Measurements from ENCODE around the gene ATP2A2.

ATP2A2 gene

DNA sequence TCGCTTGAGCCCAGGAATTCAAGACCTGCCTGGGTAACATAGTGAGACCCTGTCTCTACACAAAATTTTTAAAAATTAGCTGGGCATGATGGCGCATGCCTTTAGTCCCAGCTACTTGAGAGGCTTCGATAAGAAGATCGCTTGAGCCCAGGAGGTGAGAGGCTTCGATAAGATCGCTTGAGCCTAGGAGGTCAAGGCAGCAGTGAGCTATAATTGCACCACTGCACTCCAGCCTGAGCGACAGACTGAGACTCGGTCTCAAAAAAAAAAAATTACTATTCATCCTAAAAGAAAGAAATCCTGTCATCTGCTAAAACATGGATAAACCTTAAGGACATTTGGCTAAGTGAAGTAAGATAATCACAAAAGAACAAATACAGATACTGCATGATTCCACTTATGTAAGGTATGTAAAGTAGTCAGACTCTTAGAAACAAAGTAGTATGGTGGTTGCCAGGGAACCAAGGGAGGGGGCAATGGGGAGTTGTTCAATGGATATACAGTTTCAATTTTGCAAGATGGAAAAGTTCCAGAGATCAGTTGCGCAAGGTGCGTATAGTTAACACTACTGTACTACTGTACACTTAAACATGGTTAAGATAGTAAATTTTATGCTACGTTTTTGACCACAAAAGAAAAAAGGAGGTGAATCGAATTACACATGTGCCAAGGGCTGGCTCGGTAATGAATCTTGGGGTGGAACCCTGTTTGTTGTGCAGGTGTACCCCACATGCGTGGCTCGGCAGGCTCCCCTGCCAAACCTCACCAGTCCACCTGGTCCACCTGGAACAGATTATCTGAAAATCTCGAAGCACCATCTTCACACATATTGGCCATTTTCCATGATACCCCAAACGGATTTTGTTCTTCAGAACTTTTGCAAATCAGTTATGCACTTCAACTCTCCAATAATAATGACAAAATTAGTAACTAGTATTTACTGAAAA is 18.3 kb upstream of the ATP2A2 start:
- FAIRE-seq: no peak

DNA sequence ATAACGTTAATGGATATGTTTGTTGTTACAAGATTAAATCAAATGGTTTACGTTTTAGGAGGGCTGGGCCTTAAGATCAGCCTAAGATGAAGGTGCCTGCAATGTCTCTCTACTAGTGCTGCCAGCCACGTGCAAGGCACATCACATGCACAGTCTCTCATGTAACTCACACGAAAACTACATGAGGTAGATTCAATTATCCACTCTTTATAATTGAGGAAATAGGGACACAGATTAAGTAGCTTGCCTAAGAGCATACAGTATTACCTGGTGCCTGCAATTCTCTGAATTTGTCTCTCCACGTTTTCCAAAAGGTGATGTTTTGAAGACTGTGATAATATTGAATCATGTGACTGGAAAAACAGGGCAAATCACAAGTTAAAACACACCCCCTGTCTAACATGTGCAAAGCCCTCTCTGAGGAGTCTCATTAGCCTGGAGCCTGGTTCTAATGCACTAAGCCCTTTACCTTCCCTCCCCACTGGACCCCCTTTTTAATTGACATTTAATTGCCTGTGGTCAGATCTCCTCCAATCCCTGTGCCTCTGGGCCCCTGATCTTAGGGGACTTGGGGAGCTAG is 14.6 kb upstream of the ATP2A2 start:
- no peak for FAIRE-seq

DNA sequence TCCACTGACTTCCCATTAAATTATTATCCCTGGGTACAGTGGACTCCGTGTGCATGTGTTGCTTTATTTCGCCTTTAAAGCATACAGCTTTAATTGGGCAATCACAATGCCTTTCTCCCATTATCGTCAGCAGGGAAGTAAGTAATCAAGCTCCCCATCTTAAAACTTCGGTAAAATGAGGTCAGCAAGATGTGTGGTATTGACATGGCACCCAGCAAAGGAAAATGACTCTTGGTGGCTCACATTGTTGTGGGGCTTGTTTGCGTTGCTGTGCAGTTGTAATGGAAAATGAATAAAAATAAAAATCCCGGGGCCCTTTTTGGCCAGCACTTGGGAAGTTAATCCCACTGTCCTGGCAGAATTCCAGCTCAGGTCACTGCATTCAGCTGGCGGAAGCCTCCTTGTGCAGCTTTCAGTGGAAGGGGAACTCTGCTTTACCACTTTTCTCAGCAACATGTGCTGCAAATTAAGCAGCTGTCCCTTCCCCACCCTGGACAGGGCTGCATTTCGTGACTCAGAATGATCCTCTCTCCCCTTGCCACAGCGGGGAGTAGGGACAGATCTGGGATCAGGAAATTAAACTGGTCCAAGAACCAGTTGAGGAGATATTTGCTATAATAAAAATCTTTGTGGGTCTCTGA is 13.9 kb upstream of the ATP2A2 start:
- no peak for FAIRE-seq

DNA sequence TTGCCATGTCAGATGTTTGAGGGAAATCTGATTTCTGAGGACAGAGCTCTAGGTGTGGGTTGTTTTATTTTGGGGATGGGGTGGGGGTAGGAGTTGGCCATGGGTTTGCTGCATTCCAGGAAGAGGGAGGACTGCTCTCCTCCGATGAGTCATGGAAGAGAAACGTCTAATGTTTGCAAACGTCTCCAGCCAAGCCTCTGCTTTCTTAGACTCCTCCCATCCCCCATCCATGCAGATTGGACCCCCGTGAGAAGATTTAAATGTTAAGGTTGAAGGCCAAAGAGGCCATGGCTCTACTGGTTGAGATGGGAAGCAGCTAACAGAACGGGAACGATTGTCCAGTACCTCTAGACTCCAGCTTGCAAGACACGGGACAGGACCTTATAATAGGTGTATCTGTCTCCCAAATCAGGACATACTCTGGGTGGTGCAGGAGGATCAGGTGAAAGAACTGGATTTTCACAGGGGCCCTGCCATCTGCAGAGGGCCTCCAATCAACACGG is 11.4 kb upstream of the ATP2A2 start:
- no peak for FAIRE-seq

DNA sequence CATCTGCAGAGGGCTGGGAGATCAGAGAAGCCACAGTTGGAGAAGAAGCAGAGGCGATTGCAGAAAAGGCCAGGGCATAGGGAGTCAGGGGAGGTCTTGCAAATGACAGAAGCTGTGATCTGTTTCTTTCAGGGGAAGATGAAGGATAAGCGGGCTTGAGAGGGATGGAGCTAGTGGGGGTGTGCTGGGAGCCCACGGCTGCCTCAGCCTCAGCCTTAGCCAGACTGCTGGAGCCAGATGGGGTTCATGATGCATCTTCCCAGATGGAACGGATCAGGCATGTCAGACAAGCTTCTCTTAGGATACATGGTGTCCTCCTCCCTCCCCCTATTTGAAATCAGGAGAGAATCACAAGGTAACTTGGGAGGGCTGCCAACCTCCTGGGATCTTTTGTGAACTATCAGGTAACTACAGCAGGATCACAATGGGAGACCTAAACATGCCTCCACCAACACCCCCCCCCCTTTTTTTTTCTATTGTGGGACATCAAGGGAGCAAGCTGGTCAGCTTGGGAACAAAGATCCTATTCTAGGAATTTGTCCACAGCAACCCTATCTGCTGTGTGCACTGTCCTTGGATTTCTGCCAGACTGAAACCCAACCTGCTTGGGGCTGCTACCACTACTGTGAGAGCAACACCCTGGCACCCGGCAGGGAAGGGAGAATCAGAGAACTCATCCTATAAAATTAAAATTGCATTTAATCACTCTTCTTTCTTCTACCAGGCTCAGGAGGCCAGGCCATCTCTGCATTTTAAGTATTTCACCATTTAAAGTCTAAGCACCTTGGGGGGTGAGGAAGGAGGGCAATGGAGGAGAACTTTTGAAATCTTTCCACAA is 10.7 kb upstream of the ATP2A2 start:
- FAIRE-seq: no peak

DNA sequence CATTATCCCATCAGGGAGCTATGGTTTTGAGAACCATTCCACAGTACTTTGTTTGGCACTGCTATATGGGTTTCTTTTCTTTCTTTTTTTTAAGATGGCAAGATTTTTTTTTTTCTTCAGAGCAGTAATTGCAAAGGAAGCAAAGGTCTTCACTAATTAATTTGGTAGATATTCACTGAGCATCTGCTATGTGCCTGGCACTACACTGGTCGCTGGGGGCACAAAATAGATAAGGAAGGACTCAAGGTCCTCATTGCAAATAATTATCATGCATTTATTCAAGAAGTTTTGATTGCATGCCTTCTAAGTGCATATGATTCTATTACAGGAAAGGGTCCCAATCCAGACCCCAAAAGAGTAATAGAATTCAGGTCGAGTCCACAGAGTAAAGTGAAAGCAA is 10.0 kb upstream of the ATP2A2 start:
- no peak for FAIRE-seq

DNA sequence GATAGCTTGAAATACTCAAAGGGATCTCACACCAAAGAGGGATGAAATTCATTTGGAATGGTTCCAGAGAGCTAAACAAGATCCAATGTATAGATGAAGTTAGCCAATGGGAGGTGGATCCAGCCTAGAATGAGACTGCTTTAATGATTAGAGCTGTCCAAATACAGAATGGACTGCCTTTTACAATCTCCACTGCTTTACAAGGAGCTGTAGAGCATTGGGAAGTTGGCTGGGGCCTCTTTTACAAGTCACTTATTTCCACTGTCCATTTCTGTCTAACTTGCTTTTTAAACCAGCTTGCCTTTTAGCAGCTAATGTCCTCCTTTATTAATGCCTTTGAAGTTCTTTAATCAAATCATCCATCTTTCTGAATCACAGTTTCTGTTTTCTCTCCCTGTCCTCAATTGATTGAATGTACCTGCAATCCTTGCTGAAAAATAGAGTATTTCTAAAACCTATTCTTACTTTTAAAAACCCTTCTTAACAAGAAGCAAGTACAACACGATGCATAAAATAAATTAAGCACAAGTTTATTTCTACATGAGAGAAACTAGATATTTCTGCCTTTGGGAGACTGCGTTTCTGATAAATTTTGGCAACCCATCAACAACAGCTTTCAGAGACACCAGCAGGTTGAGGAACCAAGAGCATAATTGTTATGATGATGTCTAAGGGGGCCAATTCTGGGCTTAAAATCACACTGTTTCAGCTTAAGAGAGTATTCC is 3.4 kb upstream of the ATP2A2 start:
- FAIRE-seq: no peak

DNA sequence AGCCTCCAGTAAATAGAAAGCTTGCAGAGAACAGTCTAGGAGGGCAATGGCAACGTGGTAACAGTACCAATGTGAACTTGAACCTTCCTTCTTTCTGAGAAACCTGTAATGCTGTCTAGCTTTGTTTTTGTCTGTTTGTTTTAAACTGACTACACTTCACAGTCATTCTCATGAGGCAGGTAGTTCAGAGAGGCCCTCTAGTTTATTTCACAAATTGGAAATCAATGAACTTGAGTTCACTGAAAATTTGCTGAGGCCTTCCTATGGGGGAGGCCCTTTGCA is 2.9 kb upstream of the ATP2A2 start:
- FAIRE-seq: no peak

DNA sequence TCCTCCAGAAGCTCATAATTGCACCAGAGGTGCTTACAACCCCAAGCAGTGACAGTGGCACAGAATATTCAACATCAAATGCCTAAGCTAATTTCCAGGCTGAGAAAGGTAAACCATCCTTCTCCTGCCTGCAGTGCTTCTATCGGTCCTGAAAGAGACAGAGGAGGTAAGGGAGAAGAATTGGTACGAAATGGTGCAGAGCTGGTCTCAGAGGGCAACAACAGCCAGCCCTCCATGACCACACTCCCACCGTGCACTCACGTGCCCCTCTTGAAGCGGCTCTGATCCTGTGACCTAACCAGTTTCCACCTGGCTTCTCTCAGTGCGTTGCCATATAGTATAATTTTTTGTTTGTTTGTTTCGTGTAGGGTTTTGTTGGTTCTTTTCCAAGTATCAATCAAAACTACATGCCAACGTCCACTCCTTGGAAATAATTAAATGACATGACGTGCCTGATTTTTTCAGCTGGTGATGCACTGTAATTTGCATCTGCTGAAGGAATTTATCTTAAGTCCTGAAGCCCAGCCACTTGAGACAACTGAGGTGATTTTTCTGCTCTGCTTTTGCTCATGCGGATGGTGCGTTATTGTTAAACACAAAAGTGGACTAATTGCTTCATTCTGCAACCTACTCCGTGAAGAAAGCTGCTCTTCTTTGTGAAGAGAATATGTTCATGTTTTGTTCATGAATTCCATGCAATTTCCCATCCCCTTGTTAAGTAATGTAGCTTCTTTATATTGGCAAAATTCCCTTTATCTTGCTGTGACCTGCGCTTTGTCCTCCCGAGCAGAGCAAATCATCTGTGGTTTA is 1.3 kb upstream of the ATP2A2 start:
- FAIRE-seq: no peak

DNA sequence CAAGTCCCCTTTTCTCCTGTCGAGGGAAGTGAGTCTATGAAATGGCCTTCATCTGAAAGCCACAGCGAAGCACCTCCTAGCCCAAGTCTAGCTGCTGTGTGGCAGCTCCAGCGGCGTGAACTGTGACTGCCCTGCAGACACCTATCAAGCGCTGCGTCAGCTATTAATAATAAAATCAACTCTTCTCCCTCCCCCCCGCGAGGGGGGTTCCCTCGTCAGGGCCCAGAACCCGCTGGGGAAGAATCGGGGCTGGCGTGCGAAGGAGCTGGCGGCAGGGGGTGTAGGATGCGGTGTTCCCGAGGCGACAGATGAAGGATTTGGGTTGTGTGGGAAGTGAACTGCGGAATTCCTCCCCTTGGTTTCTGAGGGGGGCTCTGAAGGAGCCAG is 662 bp upstream of the ATP2A2 start:
- FAIRE-seq: no peak

DNA sequence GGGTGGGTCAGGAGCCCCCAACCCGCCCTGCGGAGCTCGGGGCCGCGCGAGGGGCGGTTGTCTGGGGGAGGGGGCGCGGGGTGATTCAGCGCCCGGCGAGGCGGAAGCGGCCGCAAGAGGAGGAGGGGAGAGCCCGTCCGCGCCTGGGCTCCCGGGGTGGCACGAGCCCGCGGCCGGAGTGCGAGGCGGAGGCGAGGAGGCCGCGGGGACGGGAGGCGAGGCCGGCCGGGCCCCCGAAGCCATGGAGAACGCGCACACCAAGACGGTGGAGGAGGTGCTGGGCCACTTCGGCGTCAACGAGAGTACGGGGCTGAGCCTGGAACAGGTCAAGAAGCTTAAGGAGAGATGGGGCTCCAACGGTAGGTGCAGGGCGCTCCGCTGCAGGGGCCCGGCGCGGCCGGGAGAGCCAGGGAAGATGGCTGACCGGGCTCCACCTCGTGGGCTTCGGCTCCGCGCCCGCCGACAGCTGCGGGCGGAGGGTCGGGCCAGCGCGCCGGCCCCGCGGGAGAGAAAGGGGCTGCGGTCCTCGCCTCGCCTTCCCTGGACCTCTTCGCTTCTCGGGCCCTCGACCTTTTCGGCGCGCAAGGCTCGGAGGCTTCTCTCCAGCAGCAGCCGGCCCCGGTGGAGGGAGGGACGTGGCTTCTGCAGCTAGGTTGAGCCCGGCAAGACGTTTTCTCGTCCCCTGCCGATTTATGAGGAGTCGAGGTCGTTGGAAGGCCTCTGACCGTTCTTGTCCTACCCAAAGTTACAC is 677 bp downstream of the ATP2A2 start:
- no peak for FAIRE-seq

DNA sequence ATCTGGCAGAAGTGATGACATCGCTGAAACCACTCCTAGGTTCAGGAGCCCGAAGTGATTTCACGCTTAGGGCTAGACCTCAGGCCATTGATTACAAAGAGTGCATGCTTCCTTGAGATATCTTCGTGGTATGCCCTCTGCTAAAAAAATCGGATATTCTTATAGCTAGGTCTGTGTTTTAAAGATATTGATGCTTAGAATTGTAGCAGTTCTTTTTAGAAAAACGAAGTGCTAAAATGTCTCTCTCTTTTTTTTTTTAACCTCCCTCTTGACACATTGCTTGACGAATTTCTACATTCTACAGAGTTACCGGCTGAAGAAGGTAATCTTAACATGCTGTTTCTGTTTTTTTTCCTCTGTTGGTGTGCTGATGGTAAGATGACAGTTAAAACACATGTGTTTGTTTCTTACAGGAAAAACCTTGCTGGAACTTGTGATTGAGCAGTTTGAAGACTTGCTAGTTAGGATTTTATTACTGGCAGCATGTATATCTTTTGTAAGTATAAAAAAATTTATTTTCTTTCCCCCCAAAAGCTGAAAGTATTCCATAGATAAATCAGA is 1.3 kb downstream of the ATP2A2 start:
- FAIRE-seq: no peak

DNA sequence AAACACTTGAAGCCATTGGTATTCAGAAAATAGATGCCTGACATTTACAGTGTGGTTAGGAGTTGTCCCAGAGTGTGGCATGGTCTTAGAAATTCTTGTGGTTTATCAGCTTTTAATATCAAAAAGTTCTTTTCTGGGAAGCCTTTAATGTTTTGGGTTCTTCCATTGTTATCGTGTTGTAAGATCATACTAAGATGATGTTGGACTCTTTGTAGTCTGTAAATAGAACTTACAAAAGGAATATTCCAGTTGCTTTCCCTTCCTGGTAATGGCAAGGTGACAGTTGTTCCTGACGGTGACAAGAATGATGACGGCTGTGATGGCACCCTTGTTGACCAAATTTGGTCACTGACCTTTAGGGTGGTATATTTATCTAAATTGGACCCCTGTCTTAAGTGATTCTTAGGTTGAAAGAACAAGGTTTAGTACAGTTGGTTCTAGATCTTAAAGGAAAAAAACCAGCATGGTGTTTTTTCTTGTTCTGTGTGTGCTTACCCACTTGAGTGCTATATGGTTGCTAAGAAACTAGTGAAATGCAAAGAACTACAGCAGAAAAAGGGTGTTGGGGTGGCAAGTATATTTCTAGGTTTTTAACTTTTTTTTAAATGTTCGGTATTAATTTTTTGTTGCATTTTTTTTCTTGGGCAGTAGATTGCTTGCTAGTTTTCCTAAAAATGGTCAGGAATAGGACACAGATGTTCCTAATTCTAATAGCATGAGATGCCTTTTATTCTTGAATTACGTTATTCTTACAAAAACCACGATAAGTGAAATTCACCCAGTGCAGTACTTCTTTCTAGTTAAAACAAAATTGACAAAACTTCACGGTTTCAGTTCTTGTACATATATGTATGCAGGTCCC is 2.1 kb downstream of the ATP2A2 start:
- no peak for FAIRE-seq

DNA sequence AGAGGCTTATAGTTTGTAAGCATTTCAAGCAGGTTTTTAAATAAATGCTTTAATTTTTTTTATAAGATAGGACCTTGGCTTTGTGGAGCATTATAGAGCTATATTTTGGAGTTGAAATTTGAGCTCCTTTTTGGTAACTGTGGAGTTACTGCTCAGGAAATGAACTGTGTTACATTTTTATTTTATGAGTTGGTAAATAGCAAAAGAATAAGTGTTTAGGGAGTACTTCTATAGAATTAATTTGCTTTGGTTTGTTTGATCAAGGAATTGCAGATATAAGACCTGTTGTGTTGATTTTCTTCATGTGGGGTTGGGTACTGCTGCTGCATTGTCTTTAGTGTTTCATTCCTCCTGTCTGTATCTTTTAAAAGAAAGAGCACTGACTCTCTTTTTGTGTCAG is 3.5 kb downstream of the ATP2A2 start:
- FAIRE-seq: no peak

DNA sequence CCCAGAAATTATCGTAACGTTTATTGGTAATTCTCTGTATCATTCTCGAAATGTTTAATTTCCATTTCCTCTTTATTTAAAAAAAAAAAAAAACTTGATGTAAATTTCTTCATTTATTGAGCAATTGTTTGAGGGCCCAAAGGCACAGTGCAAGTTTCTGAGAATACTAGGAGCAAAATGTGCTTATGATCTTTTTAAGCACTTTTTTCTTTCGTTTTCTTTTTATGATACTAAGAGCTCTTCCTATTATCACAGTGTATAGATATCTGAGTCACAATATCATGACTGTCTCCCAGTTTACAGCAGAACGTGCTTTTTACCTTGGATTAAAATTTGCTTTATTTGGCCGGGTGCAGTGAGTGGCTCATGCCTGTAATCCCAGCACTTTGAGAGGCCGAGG is 5.6 kb downstream of the ATP2A2 start:
- no peak for FAIRE-seq

DNA sequence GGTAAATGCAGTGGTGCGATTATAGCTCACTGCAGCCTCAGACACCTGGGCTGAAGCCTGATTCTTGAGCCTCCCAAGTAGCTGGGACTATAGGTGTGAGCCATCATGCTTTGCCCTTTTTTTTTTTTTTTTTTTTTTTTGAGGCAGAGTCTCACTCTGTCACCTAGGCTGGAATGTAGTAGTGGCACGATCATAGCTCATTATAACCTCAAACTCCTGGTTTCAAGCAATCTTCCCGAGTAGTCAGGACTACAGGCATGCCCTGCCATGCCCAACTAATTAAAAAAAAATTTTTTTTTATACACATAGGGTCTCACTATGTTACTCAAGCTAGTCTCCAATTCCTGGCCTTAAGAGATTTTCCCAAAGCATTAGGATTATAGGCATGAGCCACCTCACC is 6.9 kb downstream of the ATP2A2 start:
- FAIRE-seq: no peak

DNA sequence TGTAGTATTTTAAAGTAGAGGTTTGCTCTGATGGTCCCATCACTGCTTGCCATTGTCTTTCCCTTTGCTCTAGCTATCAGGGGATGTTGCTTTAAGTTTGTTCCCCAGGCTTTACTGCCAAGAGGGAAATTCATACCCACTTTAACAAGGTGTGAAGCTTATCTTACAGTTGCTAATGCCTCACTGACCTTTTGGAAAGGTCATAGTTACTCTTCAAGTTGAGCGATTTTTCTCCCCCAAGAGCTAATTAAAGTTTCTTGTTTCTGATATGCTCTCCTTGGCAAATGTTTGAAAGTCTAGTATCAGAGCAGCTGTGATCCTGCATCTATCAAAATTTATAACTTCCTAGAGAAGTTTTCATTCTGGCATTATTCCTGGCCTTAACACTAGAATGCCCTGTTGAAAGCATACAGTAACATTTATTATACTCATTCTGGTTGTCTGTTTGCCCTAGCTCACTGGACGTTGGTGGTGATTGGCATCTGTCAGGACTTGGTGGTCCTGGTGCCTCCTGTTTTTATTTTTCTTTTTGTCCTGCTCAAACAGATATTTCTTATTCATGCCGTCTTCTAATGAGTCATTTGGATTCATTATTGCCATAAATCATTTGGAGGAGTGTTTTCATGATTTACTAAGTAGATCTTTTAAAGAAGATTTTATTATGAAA is 8.1 kb downstream of the ATP2A2 start:
- FAIRE-seq: no peak

DNA sequence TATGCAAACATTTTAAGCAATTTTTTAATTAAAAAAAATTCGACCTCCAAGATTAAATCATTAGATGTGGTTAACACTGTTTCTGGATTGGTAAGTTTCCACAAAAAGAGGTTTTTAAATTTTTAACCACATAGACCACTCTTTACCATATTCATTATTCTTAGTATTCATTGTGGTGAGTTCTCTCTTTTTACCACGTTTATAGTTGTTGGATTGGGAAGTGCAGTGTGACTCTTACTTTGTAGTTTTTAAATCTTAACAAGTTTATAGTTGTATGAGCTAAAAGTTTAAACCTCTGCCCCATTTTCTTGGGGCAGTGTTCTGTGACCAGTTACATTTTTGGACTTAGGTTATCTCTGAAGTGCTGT is 8.6 kb downstream of the ATP2A2 start:
- no peak for FAIRE-seq

Data from islet of Langerhans (tissue), 1 donor.